Parathyroid adenoma (tissue), 2 donors: ENCODE data around the gene CRNN.

Source experiments
- H2AFZ ChIP-seq: fragments of 300-600 bp; sonication (generic); one replicate; pipeline ENCODE4 v1.7.0; 2017; ENCODE audit warnings: antibody characterized with exemption, mild to moderate bottlenecking
- H3K27ac ChIP-seq: fragments of 300-600 bp; sonication (generic); one replicate; pipeline ENCODE4 v1.7.0; 2017
- H3K27me3 ChIP-seq: fragments of 300-600 bp; sonication (generic); one replicate; pipeline ENCODE4 v1.7.0; 2017; ENCODE audit warnings: low read length; ENCODE audit not compliant: control insufficient read depth, insufficient read depth
- H3K36me3 ChIP-seq: fragments of 300-600 bp; sonication (generic); one replicate; pipeline ENCODE4 v1.7.0; 2017; ENCODE audit warnings: low read length; ENCODE audit not compliant: control insufficient read depth, insufficient read depth
- H3K4me1 ChIP-seq: fragments of 300-600 bp; sonication (generic); one replicate; pipeline ENCODE4 v1.7.0; 2017; ENCODE audit warnings: control low read depth
- H3K4me2 ChIP-seq: fragments of 300-600 bp; sonication (generic); one replicate; pipeline ENCODE4 v1.7.0; 2017; ENCODE audit warnings: low read length
- H3K4me3 ChIP-seq: fragments of 300-600 bp; sonication (generic); one replicate; pipeline ENCODE4 v1.7.0; 2017; ENCODE audit warnings: low read depth, low read length
- H3K79me2 ChIP-seq: fragments of 300-600 bp; sonication (generic); one replicate; pipeline ENCODE4 v1.7.0; 2017; ENCODE audit warnings: control low read depth
- H3K9ac ChIP-seq: fragments of 300-600 bp; sonication (generic); one replicate; pipeline ENCODE4 v1.7.0; 2017; ENCODE audit warnings: mild to moderate bottlenecking
- H3K9me3 ChIP-seq: fragments of 300-600 bp; sonication (generic); one replicate; pipeline ENCODE4 v1.7.0; 2017; ENCODE audit warnings: low read length; ENCODE audit not compliant: control insufficient read depth
- TF ChIP-seq, protein P1 (sequence below): fragments of 300-600 bp; sonication (generic); IDR thresholded peaks from one replicate; pipeline ENCODE4 v1.7.0; 2017; ENCODE audit warnings: antibody characterized with exemption, mild to moderate bottlenecking
- donor health status: primary hyperparathyroidism.

Gene CRNN

DNA sequence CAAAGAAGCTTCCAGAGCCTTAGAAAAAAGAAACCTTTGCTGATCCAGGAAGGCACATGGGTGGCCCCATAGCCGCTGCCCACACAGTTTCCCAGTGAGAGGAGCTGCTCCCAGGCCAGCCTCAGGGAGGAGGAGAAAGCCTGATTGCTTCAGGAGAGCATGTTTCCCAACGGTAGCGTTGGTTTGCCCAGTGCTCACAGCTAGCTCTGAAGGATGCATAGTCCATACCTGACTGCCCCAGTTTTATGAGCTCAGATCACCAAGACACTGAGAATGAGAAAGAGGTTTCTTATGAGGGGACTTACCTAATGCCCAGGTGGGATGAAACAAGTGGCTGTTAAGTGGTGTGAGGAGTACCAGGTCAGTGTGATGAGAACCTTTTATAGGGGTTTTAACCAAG, at the start of gene CRNN:
Gene CRNN, minus strand, starts transcription at position 355 of the 400 bp plus-strand sequence. CDS start 2,030 bp downstream, outside the sequence.
- H2AFZ ChIP-seq: no peak within 1 kb of the TSS
- H3K79me2 ChIP-seq: no peaks in the 10 kb centered on the region
- no peaks in the 10 kb centered on the region for H3K4me1 ChIP-seq
- H3K4me2 ChIP-seq: no peak within 1 kb of the TSS
- H3K9me3 ChIP-seq: no peaks in the 10 kb centered on the region
- H3K4me3 ChIP-seq: no peak within 1 kb of the TSS
- no peak within 1 kb of the TSS for H3K9ac ChIP-seq
- TF ChIP-seq, protein P1, sequence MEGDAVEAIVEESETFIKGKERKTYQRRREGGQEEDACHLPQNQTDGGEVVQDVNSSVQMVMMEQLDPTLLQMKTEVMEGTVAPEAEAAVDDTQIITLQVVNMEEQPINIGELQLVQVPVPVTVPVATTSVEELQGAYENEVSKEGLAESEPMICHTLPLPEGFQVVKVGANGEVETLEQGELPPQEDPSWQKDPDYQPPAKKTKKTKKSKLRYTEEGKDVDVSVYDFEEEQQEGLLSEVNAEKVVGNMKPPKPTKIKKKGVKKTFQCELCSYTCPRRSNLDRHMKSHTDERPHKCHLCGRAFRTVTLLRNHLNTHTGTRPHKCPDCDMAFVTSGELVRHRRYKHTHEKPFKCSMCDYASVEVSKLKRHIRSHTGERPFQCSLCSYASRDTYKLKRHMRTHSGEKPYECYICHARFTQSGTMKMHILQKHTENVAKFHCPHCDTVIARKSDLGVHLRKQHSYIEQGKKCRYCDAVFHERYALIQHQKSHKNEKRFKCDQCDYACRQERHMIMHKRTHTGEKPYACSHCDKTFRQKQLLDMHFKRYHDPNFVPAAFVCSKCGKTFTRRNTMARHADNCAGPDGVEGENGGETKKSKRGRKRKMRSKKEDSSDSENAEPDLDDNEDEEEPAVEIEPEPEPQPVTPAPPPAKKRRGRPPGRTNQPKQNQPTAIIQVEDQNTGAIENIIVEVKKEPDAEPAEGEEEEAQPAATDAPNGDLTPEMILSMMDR: no peak
- no peak within 1 kb of the TSS for H3K27ac ChIP-seq
- no peaks in the 10 kb centered on the region for H3K36me3 ChIP-seq
- H3K27me3 ChIP-seq: no peaks in the 10 kb centered on the region

- no peak overlapping the region for H2AFZ ChIP-seq
Observed at GRCh38 chr1:152462636-152463035, 48.6 kb upstream of the CRNN start.

GRCh38 chr1:152461544-152461943, 47.5 kb upstream of the CRNN start:
- H3K36me3 ChIP-seq: no peaks in the 10 kb centered on the region
- H3K4me1 ChIP-seq: no peaks in the 10 kb centered on the region
- H3K79me2 ChIP-seq: no peaks in the 10 kb centered on the region
- no peaks in the 10 kb centered on the region for H3K27me3 ChIP-seq
- TF ChIP-seq, protein P1: peak; percentile 28
- H2AFZ ChIP-seq: no peak overlapping the region
- H3K4me3 ChIP-seq: no peak overlapping the region
- H3K4me2 ChIP-seq: no peak overlapping the region
- H3K9me3 ChIP-seq: no peaks in the 10 kb centered on the region
- H3K9ac ChIP-seq: no peak overlapping the region
- H3K27ac ChIP-seq: no peak overlapping the region

More at GRCh38 chr1:152462636-152463035, 48.6 kb upstream of the CRNN start:
- Histone ChIP-seq H3K9me3 (no peaks in the 10 kb centered on the region), H3K4me1 (no peaks in the 10 kb centered on the region), H3K27me3 (no peaks in the 10 kb centered on the region), H3K79me2 (no peaks in the 10 kb centered on the region), H3K27ac (no peak overlapping the region), H3K4me3 (no peak overlapping the region), H3K9ac (no peak overlapping the region), H3K4me2 (no peak overlapping the region), H3K36me3 (no peaks in the 10 kb centered on the region)
- TF ChIP-seq, protein P1: no peak

DNA sequence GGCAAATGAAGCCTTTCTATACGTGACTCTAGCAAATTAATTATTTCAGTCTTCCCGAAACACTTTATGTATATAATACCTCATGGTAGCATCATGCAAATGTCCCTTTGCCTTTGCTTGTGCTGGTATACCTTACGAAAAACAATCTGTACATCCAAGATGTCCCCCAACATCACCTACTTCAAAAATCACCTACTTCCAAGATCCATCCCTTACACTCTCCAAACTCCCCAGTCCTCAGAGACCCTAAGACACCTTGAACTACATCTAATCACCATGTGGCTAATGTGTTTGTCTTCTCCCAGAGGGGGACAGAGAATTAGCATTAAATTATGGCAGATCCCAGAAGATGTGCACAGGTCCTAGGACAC, 46.5 kb upstream of the CRNN start:
- TF ChIP-seq, protein P1: peak; percentile 1
- no peak overlapping the region for H2AFZ ChIP-seq
- H3K9me3 ChIP-seq: no peaks in the 10 kb centered on the region
- H3K9ac ChIP-seq: no peak overlapping the region
- no peak overlapping the region for H3K4me2 ChIP-seq
- H3K36me3 ChIP-seq: no peaks in the 10 kb centered on the region
- no peaks in the 10 kb centered on the region for H3K79me2 ChIP-seq
- H3K4me1 ChIP-seq: no peaks in the 10 kb centered on the region
- no peak overlapping the region for H3K27ac ChIP-seq
- no peaks in the 10 kb centered on the region for H3K27me3 ChIP-seq
- no peak overlapping the region for H3K4me3 ChIP-seq
